HEK293 (cell line): ENCODE results near the gene TRA2A.

Experiments
- KLF10 ChIP-seq: fragments of 450-650 bp; IDR thresholded peaks from 2 replicates; pipeline ENCODE4 v1.5.1; 2018; ENCODE audit warnings: missing biosample characterization, mild to moderate bottlenecking, missing genetic modification characterization
- KLF16 ChIP-seq: fragments of 450-650 bp; formaldehyde crosslinking; IDR thresholded peaks from 2 replicates; pipeline ENCODE4 v1.5.1; 2017; ENCODE audit warnings: missing biosample characterization, missing genetic modification characterization
- ZBTB26 ChIP-seq: fragments of 450-650 bp; formaldehyde crosslinking; optimal IDR thresholded peaks from 2 replicates; pipeline ENCODE3; 2016; ENCODE audit warnings: missing biosample characterization, mild to moderate bottlenecking, missing genetic modification characterization
- ZBTB44 ChIP-seq: fragments of 450-650 bp; IDR thresholded peaks from 2 replicates; pipeline ENCODE4 v1.5.1; 2018; ENCODE audit warnings: missing biosample characterization, mild to moderate bottlenecking, missing genetic modification characterization
- ZBTB49 ChIP-seq: fragments of 450-650 bp; formaldehyde crosslinking; IDR thresholded peaks from 2 replicates; pipeline ENCODE4 v1.5.1; 2016; ENCODE audit warnings: missing biosample characterization, missing genetic modification characterization, low read depth
- ZEB2 ChIP-seq: fragments of 450-650 bp; formaldehyde crosslinking; IDR thresholded peaks from 2 replicates; pipeline ENCODE4 v1.5.1; 2016; ENCODE audit warnings: missing biosample characterization, missing genetic modification characterization
- ZFHX2 ChIP-seq: fragments of 450-650 bp; formaldehyde crosslinking; conservative IDR thresholded peaks from 2 replicates; pipeline ENCODE4 v1.5.1; 2016; ENCODE audit warnings: missing biosample characterization, missing genetic modification characterization
- ZFP3 ChIP-seq: fragments of 450-650 bp; formaldehyde crosslinking; IDR thresholded peaks from 2 replicates; pipeline ENCODE4 v1.5.1; 2016; ENCODE audit warnings: low read depth, missing biosample characterization, missing genetic modification characterization
- ZFP37 ChIP-seq: fragments of 450-650 bp; formaldehyde crosslinking; IDR thresholded peaks from 2 replicates; pipeline ENCODE4 v1.5.1; 2016; ENCODE audit warnings: missing biosample characterization, missing genetic modification characterization
- ZFP69B ChIP-seq: fragments of 450-650 bp; formaldehyde crosslinking; IDR thresholded peaks from 2 replicates; pipeline ENCODE4 v1.5.1; 2016; ENCODE audit warnings: missing biosample characterization, missing genetic modification characterization
- ZIC2 ChIP-seq: fragments of 450-650 bp; formaldehyde crosslinking; IDR thresholded peaks from 2 replicates; pipeline ENCODE4 v1.5.1; 2016; ENCODE audit warnings: missing biosample characterization, missing genetic modification characterization
- ZNF140 ChIP-seq: fragments of 450-650 bp; formaldehyde crosslinking; IDR thresholded peaks from 2 replicates; pipeline ENCODE4 v1.5.1; 2016; ENCODE audit warnings: missing biosample characterization, missing genetic modification characterization
- ZNF18 ChIP-seq: fragments of 450-650 bp; formaldehyde crosslinking; IDR thresholded peaks from 2 replicates; pipeline ENCODE4 v1.5.1; 2016; ENCODE audit warnings: missing biosample characterization, missing genetic modification characterization
- ZNF214 ChIP-seq: fragments of 450-650 bp; formaldehyde crosslinking; IDR thresholded peaks from 2 replicates; pipeline ENCODE4 v1.5.1; 2017; ENCODE audit warnings: missing biosample characterization, mild to moderate bottlenecking, missing genetic modification characterization, borderline replicate concordance
- ZNF248 ChIP-seq: fragments of 450-650 bp; formaldehyde crosslinking; IDR thresholded peaks from 2 replicates; pipeline ENCODE4 v1.5.1; 2017; ENCODE audit warnings: missing biosample characterization, missing genetic modification characterization
- ZNF280D ChIP-seq: fragments of 450-650 bp; formaldehyde crosslinking; IDR thresholded peaks from 2 replicates; pipeline ENCODE4 v1.5.1; 2016; ENCODE audit warnings: missing biosample characterization, missing genetic modification characterization
- ZNF292 ChIP-seq: fragments of 450-650 bp; formaldehyde crosslinking; IDR thresholded peaks from 2 replicates; pipeline ENCODE4 v1.5.1; 2016; ENCODE audit warnings: low read depth, missing biosample characterization, missing genetic modification characterization, borderline replicate concordance
- ZNF394 ChIP-seq: fragments of 450-650 bp; formaldehyde crosslinking; IDR thresholded peaks from 2 replicates; pipeline ENCODE4 v1.5.1; 2016; ENCODE audit warnings: missing biosample characterization, missing genetic modification characterization, mild to moderate bottlenecking, moderate library complexity, borderline replicate concordance
- ZNF473 ChIP-seq: fragments of 450-650 bp; formaldehyde crosslinking; IDR thresholded peaks from 2 replicates; pipeline ENCODE4 v1.5.1; 2017; ENCODE audit warnings: missing biosample characterization, missing genetic modification characterization
- ZNF521 ChIP-seq: fragments of 450-650 bp; formaldehyde crosslinking; IDR thresholded peaks from 2 replicates; pipeline ENCODE4 v1.5.1; 2017; ENCODE audit warnings: missing biosample characterization, mild to moderate bottlenecking, missing genetic modification characterization
- ZNF561 ChIP-seq: fragments of 450-650 bp; IDR thresholded peaks from 2 replicates; pipeline ENCODE4 v1.5.1; 2018; ENCODE audit warnings: missing biosample characterization, missing genetic modification characterization, borderline replicate concordance
- ZNF654 ChIP-seq: fragments of 450-650 bp; formaldehyde crosslinking; IDR thresholded peaks from 2 replicates; pipeline ENCODE4 v1.5.1; 2016; ENCODE audit warnings: low read depth, missing biosample characterization, missing genetic modification characterization
- ZNF658 ChIP-seq: fragments of 450-650 bp; formaldehyde crosslinking; IDR thresholded peaks from 2 replicates; pipeline ENCODE4; 2016; ENCODE audit warnings: missing biosample characterization, missing genetic modification characterization
- ZNF692 ChIP-seq: fragments of 450-650 bp; formaldehyde crosslinking; IDR thresholded peaks from 2 replicates; pipeline ENCODE4 v1.5.1; 2016; ENCODE audit warnings: missing biosample characterization, missing genetic modification characterization
- ZNF701 ChIP-seq: fragments of 450-650 bp; formaldehyde crosslinking; IDR thresholded peaks from 2 replicates; pipeline ENCODE4 v1.5.1; 2016; ENCODE audit warnings: missing biosample characterization, missing genetic modification characterization
- ZNF76 ChIP-seq: fragments of 450-650 bp; formaldehyde crosslinking; IDR thresholded peaks from 2 replicates; pipeline ENCODE4; 2016; ENCODE audit warnings: low read depth, missing biosample characterization, missing genetic modification characterization, borderline replicate concordance
- ZNF776 ChIP-seq: fragments of 450-650 bp; formaldehyde crosslinking; IDR thresholded peaks from 2 replicates; pipeline ENCODE4 v1.5.0; 2017; ENCODE audit warnings: missing biosample characterization, missing genetic modification characterization, borderline replicate concordance

TRA2A gene

GRCh38 chr7:23471106-23471859 is 60.5 kb downstream of the TRA2A start (continued):
- no peak for TF ChIP-seq ZNF521
- no peak for TF ChIP-seq ZFP3 (tag by site-specific recombination)
- TF ChIP-seq ZNF473 (tag by site-specific recombination) = no peak
- no peak for TF ChIP-seq ZNF561 (tag by site-specific recombination)
- TF ChIP-seq ZNF654 (tag by site-specific recombination) = no peak
- peak; percentile 58 for TF ChIP-seq ZBTB26
- TF ChIP-seq ZFHX2 (tag by site-specific recombination) = peak; percentile 95
- TF ChIP-seq ZEB2 (tag by site-specific recombination) = 0 out of 2 replicates have a peak, but pooled peaks have one; percentile 18
- TF ChIP-seq ZNF280D (tag by site-specific recombination) = no peak
- no peak for TF ChIP-seq ZNF701 (tag by site-specific recombination)
- TF ChIP-seq ZNF140 = no peak
- no peak for TF ChIP-seq ZFP37 (tag by site-specific recombination)
- no peak for TF ChIP-seq ZNF292 (tag by site-specific recombination)
- no peak for TF ChIP-seq ZBTB44 (tag by site-specific recombination)
- no peak for TF ChIP-seq ZFP69B (tag by site-specific recombination)
- no peak for TF ChIP-seq KLF10
- no peak for TF ChIP-seq ZNF394 (tag by site-specific recombination)
- no peak for TF ChIP-seq ZIC2 (tag by site-specific recombination)
- no peak for TF ChIP-seq ZNF18 (tag by site-specific recombination)
- TF ChIP-seq KLF16 (tag by site-specific recombination) = no peak
- no peak for TF ChIP-seq ZBTB49 (tag by site-specific recombination)
- TF ChIP-seq ZNF658 (tag by site-specific recombination) = no peak
- no peak for TF ChIP-seq ZNF248
- no peak for TF ChIP-seq ZNF692 (tag by site-specific recombination)
- no peak for TF ChIP-seq ZNF214 (tag by site-specific recombination)
- TF ChIP-seq ZNF76 (tag by site-specific recombination) = no peak
- no peak for TF ChIP-seq ZNF776 (tag by site-specific recombination)
